Body of pancreas (tissue), 4 donors: Measurements from ENCODE around the gene DHCR7.

ENCODE experiments used
- CTCF ChIP-seq, 7 experiments: fragments of 450-650 bp in 4 of 7; fragments of 200-600 bp in 3 of 7; sonication (generic) in 3 of 7; IDR thresholded peaks; one replicate each; pipeline ENCODE4 v1.5.1; 2016 to 2019; ENCODE audit warnings: antibody characterized with exemption in 7 of 7
- POLR2A ChIP-seq, 3 donors: fragments of 450-650 bp; IDR thresholded peaks; one replicate each; pipeline ENCODE4 v1.6.1; 2016; ENCODE audit warnings: antibody characterized with exemption in 3 of 3, mild to moderate bottlenecking in 2 of 3

- TF ChIP-seq CTCF (IDR thresholded peaks at IDR 0.05) (no peak), POLR2A (IDR thresholded peaks at IDR 0.05) (no peak)
Observed at GRCh38 chr11:71442880-71443279, 5.3 kb downstream of the DHCR7 start.
